Ureter (tissue), 1 donor: ENCODE data around the gene PSPN. TPM values are rescaled to one million over a fixed set of nuclear protein-coding genes. Genes with fewer than 3 reads are reported as not detected.
A peak's percentile ranks its signal among the peaks of the same experiment; 100 is the strongest.

Experiments
- DNase-seq: peaks from one replicate; pipeline ENCODE4 v3.0.0-alpha.2; 2020; ENCODE audit warnings: low spot score
- total RNA-seq: library from RNA; stranded (reverse); gene quantifications from one replicate; pipeline ENCODE4 v1.2.4, GENCODE V29; 2023
- donor health status: DM: yes; HTN: yes; CAD: no.

Gene PSPN, protein sequence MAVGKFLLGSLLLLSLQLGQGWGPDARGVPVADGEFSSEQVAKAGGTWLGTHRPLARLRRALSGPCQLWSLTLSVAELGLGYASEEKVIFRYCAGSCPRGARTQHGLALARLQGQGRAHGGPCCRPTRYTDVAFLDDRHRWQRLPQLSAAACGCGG
- total RNA-seq = 1.1 TPM

DNA sequence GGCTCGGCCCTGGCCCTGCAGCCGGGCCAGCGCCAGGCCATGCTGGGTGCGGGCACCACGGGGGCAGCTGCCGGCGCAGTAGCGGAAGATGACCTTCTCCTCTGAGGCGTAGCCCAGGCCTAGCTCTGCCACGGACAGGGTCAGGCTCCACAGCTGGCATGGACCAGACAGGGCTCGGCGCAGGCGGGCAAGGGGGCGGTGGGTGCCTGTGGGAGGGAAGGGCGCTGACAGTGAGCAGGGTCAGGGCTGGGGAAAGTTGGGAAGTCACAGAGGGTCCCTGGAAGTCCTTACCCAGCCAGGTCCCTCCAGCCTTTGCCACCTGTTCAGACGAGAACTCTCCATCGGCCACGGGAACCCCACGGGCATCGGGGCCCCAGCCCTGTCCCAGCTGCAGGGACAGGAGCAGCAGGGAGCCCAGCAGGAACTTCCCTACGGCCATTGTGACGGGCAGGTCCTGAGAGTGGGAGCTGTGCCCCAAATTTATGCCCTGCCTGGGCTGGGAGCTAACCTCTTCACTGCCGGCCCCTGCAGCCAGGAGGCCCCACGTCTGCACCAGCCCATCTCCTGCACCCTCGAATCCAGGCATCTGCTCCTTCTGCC is at the start of gene PSPN:
Gene PSPN, minus strand, starts transcription at position 523 of the 600 bp plus-strand sequence. Its CDS starts 84 bp downstream, at position 439.
- DNase-seq = no peak

DNA sequence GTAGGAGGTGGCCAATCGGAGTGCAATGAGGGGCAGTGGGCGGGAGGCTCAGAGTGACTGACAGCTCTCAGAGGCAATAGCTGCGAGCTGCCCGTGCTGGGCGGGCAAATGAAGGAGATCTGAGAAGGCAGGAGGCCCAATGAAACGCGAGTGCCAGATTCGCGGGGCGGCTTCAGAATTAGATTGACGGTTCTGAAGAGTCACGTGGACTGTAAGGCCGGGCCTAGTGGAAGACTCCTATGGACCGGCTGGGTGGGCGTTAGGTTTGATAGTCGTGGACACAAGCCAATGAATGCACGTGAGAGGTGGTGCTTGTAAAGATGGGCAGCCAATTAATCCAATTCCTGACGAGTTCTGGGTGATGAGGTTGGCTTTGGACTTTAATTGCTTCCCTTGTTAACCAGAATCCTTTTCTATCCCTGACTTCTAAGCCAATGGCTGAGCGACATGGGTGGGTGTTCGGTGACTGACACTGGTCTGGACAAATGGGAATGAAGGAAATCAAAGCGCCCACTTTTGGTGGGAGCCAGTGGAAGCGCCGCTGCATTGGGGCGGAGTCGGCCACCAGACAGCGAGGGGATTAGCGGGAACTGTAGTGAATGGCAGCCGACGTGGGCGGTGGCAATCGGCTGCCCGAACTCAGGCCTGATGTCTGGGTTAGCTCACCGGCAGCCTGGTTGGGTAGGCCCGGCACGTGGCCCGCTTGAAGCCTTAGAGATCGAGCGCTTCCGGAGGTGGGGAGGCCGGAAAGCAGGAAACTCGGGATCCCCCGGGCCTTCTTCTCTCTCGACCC is 49.4 kb upstream of the PSPN start:
- peak; percentile 100 for DNase-seq

DNA sequence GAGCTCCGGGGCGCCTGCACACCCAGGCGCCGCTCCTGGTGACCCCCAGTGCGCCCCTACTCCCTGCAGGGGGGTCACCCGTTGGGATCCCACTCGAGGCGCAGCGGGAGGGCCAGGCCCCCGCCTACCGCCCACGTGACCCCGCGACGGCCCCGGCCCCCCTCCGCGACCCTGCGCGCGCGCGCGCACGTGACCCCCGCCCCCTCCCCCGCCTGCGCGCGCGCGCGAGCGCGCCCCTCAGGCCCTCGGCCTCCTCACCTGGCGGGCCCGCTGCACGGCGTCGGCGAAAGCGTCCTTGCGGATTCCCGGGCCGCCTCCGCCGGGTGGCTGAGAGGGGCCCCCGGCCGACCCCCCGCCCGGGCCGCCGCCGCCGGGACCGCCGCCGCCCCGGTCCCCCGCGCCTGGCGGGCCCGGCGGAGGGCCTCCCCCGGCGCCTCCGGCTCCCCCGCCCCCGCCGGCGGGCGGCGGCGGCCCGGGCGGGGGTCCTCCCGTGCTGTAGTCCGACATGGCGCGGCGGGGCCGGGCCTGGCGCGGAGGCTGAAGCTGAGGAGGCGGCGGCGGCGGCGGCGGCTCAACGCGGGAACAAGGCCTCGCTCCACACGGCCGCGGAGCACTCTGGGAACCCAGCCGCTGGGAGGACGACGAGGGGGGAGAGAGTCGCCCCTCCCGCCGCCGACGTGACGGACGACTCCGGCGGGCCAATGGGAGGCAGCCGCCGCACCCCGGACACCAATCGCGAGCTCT is 48.6 kb upstream of the PSPN start, which contains the start of gene KHSRP:
Gene KHSRP, minus strand, starts transcription at position 617 of the 744 bp plus-strand sequence. Its CDS starts 110 bp downstream, at position 507.
- no peak for DNase-seq

DNA sequence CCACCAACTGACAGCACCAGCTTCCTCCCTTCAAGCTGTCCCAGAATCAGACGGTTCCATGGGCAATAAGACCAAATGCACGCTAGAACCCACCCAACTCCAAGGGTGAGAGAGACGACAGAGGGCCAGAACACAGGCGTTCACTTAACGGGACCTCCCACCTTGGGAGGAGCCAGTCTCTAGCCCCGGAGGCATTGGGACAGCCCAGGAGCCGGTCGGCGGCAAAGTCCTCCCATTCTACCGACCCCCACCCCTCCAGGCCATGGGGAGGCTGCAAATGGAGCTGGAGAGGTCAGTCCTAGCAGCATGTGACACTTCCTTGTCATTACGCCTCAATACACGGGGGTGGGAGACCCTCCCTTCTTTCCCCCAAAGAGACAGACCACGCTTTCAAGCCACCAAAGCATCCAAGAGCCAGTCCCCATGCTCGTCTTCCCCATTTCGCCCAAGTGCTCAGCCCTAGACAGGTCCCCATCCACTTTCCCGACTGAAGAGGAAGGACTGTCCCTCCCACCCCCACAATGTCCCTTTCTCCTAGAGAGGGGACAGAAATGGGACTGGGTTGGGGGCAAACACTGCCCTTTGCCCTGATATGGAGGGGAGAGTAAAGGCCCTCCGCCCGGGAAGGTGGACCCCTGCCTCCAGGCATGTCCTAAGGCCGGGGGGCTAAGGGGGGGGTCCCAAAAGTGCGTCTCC is 47.9 kb upstream of the PSPN start:
- DNase-seq = no peak

DNA sequence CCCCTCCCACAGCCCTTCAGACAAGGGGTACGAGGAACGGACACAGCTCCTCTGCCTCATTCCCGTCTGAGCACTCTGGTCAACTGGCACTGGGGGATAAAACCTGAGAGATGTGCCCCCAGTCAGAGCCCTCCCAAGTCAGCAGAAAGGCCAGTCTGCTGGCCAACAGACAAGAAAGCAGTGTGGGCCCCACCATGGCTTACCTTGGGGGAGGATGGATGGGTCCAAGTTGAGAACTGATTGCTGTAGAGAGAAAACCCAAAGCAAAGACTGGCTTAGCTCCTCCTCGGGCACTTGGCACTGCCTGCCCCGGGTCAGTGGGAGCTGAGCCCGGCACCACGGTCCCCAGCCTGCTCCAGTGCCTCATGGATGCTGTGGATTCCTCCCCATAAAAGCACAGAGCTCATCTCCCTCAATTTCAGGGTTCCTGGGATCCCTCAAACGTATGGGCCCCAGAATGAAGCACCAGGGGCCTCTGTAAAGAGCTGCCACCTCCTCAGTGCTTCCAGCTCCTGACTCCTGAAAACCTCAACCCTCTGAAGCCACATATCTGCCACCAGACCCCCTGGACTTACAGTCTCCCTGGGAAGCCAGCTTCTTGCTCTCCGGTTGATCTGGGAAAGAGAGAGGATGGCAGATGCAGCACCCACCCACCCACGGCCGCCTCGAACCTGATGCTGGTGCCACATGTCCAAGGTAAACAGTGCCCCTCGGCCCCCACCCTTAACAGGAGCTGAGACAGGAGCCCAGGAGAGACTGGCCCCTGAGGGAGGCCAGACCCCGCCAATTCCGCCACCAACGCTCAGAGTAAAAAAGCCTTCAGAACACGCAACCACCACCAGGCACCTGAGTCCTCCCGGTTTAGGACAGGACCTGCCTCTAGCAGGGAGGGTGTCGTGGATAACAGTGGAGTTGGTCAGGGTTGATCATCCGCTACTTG is 45.6 kb upstream of the PSPN start:
- DNase-seq = no peak

DNA sequence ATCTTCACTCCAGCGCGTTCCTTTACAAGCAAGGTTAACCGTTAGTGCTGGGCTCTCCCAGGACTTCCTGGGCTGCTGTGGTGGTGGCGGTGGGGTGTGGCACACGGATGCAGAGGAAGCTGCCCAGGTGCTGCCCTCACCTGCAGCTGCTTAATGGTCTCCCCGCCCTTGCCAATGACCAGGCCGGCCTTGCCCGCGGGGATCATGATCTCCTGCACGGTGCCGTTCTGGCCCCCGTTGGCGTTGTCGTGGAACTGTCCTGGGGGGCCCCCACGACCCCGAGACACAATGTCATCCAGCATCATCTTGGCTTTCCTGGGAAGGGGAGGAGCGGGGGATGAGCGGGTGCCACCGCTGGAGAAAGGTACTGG is 42.8 kb upstream of the PSPN start:
- DNase-seq = no peak

DNA sequence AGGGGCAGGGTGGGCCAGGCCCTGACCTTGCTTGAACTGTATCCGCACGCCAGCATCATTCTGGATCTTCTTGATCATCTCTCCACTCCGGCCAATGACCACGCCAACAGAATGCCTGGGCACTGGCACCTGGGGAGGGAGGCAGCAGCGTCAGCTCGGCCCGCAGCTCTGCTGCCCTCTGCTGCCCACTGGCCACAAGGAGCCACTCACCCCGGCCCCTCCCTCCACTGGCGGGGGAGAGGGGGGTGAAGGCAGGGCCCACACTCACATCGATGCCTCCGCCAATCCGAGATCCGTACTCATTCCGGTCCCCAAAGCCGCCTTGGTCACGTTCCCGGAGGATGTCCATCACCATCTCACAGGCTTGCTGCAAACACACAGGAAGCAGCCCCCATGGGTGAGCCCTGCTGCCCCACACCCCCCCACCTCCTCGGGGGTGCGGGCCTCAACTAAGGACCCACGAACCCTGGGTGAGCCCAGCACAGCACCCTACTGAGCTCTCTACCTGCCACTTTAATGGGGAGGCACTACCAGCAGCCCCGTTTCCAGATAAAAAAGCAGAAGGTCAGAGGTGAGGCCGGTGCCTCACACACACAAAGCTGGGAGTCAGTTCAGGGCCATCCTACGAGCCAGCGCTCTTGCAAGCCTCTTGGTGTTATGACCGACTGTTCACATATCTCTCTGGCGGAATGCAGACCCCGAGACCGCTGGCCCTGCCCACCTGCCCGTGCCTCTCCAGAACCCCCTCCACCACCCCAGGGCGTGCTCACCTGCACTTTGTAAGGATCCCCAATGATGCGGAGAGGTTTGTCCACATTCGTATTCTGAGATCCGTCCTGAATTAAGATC is 42.2 kb upstream of the PSPN start:
- DNase-seq = peak; percentile 50

DNA sequence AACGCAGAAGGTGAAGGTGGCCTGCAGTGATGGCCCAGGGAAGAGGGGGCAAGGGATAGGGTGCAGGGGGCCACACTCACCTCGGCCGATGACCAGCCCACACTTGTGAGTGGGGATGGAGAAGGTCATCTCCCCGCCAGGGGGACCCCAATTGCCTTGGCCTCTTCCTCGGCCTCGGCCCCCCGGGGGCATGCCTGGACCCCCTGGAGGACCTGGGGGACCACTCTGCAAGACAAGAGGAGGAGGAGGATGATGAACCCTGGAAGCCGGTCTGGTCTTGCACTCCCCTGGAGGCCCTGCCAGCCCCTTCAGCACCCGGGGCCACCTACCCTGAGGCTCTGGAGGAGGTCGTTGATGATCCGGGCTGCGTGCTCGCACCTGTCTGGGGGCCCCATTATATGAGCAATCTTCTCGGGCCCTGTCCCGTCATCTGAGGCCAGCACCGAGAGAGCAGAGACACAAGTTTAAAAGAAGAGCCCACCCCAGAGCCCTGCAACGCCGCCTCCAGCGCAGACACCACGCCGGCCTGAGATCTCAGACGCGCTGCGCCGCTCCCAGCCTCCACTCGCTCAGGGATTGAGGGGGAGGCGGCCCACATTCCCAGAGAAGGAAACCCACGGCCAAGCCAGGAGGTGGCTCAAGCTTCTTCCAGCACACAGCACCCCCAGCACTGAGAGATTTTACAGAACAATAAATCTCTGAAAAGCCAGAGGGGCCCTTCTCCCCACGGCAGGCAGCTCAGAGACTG is 41.1 kb upstream of the PSPN start:
- DNase-seq = no peak

DNA sequence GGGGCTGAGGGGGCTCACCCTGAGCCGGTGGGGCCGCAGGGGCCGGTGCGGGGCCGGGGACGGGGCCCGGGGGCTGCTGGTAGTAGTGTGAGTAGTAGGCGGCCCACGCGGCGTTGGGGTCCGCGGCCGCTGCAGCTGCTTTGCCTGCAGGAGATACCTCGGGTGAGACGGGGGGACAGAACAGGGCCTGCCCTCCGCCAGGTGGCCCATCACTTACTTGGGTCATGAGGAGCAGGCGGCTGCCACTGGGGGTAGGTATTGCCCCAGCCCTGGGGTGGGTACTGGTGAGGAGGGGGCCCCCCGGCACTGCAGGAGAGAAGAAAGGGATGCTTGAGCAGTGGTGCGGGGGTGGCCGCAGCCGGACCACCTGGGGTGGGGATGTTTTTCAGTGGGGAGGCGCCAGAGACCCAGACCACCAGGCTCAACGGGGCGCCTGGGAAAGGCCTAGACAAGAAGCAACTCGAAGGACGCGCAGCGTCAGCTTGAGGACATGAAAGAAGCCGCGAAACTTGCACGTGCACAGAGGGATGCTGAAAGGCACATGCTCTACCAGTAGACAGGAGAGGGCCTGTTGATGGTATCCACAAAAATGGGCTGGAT is 40.0 kb upstream of the PSPN start:
- no peak for DNase-seq

DNA sequence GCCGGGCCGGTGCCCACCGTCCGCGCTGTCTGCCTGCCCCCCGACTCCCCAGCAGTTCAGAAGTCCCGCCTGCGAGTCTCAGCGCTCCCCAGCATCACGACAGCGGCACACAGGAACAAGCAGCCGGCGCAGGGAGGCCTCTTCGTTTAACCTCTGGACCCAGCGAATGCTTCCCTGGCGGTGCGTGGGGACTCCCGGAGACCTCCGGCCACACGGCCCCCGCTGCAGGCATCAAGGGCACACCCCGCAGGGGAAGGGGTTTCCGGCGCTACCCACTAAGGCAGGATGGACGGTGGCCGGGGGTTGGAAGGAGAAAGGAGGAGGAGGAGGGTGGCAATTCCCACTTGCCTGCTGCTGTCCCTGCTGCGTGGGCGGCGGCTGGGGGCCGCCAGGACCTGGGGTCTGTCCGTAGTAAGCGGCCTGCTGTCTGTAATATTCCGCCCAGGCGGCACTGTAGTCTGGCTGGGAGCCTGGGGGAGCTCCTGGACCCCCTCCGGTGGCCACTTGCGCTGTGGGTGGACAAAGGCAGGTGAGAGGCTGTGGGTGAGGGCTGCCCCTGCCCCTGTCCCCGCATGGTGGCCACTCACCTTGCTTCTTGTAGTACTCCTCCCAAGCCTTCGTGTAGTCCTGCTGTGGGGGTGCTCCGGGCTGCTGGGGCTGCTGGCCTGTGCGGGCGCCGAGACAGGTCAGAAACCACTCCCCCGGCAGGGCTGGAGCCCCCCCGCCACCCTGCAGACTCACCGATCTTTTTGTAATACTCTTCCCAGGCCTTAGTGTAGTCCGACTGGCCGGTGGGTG is 39.3 kb upstream of the PSPN start:
- no peak for DNase-seq

DNA sequence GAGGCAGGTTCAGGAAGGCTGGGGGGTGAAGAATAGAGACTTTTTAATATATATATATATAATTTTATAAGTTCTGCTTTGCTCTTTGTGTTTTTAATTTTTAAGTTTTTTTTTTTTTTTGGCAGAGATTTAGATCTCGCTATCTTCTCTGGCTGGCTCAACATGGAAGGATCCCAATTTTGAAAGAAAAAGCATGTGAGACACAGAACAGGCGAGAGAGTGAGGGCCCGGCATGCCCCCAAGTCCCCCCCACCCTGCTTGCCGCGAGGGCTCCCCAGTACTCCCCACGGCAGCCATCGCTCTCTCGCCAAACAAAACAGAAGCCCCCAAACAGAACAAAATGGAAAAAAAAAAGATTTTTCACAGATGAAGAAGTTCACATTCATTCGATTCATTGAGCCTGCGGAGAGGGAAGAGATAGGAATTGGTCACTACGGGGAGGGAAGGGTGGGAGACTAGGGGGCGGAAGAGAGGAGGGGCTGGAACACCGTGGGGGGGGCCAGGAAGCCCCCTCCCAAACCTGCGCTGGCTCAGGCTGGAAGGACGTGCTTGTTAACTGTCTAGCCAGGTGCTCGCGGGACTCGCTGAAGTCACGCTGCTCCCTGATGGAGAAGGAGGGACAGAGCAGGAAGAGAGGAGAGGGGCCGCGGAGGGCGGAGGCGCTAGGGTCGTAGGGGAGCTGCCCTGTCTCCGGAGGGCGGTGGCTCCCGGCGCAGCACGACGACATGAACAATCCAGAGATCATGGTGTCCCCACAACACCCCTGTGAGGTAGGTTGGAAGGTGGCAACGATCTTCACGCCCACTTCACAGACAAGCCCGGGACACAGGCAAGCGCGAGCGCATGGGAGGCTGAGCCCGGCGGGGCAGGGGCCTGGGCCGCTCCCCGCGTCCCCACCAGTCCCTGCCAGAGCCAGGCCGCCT is 38.2 kb upstream of the PSPN start:
- no peak for DNase-seq

DNA sequence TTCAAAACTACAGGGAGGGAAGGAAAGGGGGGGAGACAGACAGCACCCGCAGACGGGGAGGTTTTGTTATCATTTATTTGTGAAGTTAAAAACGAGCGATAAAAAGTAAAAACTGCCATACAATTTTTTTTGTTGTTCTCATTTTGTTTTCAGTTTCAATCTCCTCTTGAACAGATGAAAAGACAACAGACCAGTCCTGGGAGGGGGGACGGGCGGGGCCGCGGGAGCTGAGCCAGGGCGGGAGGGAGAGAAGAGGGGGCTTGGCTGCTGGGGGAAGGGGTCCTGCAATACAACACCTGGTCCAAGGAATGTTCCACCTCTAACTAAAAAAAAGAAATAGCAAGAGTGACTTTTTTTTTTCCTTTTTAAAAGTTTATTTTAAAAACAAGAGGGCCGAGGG is 37.6 kb upstream of the PSPN start:
- no peak for DNase-seq

DNA sequence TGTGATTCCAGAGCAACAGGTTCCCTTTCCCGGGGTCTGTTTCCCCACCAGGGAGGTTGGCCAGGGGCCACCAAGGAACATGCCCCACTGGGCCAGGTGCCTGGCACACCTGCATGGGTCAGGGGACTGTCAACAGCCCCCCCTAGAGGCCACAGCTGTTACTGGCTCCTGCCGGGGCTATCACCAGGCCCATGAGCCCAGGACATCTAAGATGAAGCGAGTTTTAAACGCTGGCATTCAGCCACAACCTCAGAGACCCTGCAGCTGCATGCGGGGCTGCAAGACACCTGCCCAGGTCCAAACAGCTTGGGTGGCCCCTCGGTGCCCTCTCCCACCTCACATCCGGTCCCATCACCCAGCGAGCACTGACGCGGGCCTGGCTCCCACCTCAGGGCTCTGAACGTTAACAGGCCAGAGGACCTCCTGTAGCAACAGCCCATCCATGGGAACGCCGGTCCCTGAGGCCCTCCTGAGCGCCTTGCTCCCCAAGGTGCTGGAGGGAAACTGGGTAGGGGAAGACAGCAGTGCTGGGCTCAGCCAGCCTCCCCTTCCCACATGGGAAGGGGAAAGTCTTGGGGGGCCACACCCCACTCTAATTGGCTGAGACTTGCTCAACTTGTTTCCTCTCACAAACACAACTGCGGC is 36.8 kb upstream of the PSPN start:
- no peak for DNase-seq

DNA sequence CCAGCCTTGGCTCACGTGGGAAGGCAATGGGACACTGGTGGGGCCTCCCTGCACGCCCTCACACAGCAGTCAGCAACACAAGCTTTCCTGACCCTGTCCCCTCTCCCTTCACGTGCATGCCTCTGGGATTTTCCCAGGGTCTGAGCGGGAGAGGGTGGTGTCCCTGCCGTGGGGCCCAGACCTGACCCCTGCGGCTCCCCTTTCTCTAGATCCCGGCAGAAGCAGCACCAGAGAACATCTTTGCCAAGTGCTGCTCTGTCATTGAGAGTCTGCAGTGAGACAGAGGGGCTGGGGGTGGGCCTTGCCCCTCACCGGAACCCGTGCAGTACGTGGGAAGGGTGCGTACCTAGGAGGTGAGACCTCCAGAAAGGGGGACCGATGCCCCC is 36.3 kb upstream of the PSPN start:
- DNase-seq = no peak

DNA sequence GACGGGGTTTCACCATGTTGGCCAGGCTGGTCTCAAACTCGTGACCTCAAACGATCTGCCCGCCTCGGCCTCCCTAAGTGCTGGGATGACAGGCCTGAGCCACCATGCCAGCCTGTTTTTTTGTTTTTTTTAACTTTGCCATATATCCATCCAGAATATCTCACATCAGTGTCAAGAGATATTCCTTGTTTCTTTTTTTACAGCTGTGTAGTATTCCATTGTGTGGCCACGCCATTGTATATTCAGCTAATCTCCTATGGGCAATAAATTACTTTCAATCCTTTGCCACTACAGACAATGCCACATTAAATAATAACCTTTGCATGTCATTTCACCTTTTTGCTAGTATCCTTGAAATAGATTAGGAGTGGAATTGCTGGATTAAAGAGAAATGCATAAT is 33.6 kb upstream of the PSPN start:
- no peak for DNase-seq

DNA sequence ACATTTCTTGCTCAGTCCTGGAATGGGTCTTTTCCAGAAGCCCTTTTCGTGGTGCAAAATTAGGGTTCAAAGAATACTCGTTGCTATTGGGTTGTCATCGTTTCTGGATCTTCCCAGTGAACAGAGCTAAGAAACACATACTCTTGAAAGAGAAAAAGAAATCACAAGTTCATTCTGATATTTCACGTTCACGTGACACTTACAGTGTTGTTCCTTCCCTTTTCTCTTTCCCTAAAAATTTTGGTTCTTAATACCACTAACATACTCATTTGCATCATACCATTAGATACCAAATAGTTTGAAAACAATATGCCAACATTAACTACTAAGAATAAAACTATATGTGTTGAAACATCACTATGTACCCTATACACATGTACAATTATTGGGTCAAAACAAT is 30.7 kb upstream of the PSPN start:
- DNase-seq = no peak
